GM21381 (cell line): ENCODE results near the gene PJVK.

Experiments
- ATAC-seq: cut with Tn5 transposase; IDR thresholded peaks from one replicate; pipeline ENCODE4 v1.9.1; 2021; ENCODE audit warnings: mild to moderate bottlenecking, moderate library complexity; ENCODE audit not compliant: unreplicated experiment

The PJVK gene

DNA sequence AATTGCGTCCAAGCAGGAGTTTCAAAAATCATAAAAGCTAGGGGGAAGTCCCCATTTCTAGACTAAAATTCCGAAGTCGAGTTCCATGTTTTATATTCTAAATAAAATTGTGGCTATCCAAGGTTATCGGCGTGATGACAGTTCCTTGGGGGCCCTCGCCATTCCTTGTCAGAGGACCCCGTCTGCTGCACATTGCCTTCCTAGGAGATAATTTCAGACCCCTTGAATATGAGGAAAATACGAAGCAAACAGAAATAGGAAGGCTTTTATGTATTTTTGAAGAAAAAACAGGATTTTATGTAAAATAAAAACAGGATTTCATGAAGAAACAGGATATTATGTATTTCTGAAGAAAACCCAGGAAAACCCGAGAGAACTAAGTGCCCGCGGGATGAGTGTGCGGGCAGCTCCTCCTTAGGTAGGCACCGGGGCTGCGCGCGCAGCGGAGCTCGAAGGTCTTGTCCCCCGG, 28.6 kb downstream of the PJVK start:
- ATAC-seq: no peak

GRCh38 chr2:178480227-178481181, 29.3 kb downstream of the PJVK start, which contains the start of gene PLEKHA3:
TSS of gene PLEKHA3 (plus strand) at chr2:178480457. CDS start at chr2:178480870, 413 bp downstream.
- ATAC-seq: peak; percentile 69

GRCh38 chr2:178482437-178482836, 31.3 kb downstream of the PJVK start:
- peak; percentile 24 for ATAC-seq

GRCh38 chr2:178484245-178485041, 33.3 kb downstream of the PJVK start:
- ATAC-seq: no peak

DNA sequence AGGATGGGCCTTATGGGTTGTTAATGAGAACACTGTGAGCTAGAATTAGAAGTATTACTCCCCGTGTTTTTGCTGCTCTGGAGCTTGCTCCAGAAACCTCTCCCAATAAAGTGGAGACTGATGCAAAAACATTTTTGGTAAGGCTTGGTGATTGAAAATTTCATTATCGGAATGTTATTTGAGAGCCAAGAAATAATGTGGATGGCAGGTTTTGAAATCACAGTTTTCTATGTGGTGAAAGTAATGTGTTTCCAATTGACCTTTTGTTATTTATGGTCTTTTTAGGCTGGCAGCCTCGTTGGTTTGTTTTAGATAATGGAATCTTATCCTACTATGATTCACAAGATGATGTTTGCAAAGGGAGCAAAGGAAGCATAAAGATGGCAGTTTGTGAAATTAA, 34.2 kb downstream of the PJVK start:
- no peak for ATAC-seq

- no peak for ATAC-seq
Measured at GRCh38 chr2:178491612-178492011, 40.4 kb downstream of the PJVK start.

GRCh38 chr2:178496049-178496448, 44.9 kb downstream of the PJVK start:
- ATAC-seq: no peak

DNA sequence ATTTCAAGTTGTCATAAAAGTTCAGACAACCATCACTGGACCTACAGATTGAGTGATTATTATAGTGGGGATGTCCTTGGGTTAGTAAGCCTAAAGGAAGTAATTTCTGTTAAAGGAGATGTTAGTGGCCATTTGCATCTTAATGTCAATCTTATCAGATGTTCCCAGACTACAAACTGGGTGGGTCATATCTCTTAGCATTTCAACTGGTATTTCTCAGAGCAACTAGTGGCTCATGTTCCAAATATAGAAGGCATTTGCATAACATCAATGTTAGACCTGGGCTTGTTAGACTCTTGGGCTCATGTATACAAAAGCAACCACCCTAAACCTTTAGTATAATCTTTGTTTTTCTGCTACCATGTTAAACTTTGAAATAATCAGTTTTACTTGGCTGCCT, 47.0 kb downstream of the PJVK start:
- ATAC-seq: no peak

- no peak for ATAC-seq
Measured at GRCh38 chr2:178499640-178500039, 48.5 kb downstream of the PJVK start.

DNA sequence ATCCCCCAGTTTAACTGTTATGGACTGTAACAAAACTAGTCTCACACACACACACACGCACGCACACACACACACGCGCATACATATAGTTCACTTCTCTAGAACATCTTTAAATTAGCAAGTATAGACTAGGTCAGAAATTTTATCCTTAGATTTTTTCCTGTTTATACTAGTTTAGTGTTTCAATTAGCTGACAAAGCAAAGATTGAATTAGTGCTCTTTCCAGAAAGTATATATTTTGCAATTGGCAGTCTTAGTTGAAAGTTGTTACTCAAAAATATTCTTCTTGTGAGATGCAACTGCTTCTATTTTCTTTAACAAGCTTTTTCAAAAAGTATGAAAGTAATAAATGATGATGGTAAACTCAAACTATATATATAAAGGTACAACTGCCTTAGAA, 51.6 kb downstream of the PJVK start:
- no peak for ATAC-seq

- ATAC-seq: no peak
Measured at GRCh38 chr2:178506101-178506500, 54.9 kb downstream of the PJVK start.

DNA sequence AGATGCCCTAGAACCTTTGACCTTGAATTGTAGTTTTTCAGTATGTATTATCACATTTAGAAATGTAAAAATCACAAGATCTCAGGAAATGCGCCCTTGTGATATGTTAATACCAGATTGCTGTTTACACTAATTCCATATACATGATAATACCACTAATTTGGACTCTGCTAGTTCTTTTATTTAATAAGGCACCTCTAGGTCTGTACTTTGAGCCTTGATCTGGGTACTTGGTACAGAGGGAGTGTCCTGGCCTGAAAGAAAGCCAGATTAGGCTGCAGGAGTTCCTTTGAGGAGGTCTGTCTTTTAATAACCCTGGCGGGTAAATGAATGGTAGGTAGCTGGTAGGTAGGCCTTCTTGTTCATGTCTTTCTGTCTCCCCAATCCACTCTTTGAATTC, 55.3 kb downstream of the PJVK start:
- ATAC-seq: no peak

GRCh38 chr2:178506949-178507348, 55.8 kb downstream of the PJVK start:
- ATAC-seq: peak; percentile 17

DNA sequence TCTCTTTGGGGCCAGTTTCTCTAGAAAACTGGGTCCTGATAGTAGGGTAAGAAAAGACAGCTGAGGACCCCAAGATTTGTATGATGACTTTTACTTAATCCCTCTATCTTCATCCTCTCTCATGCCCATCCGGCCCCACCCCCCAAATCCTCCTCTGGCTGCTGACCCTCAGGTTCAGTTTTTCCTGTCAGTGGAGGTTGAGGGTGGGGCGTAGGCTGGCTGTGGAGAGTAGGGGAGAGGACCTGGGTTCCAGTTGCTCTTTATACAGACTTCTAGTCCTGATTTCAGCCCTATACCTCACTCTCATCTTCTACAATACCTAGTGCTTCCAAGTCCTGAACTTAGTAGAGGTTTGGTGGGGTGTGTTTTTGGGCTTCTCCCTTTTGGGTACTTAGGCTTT, 57.5 kb downstream of the PJVK start:
- ATAC-seq: no peak

GRCh38 chr2:178510384-178510783, 59.2 kb downstream of the PJVK start:
- ATAC-seq: no peak
